Hepatocyte (in vitro differentiated cells): Measurements from ENCODE around the gene ENG. TPM values are rescaled to one million over a fixed set of nuclear protein-coding genes. Genes with fewer than 3 reads are reported as not detected.

ENCODE experiments used
- DNase-seq: peaks from one replicate; pipeline ENCODE4 v3.0.0-alpha.2; 2016; ENCODE audit warnings: low spot score
- H2AFZ ChIP-seq: fragments of 200-600 bp; sonication (generic); 2 replicates; pipeline ENCODE4 v1.6.0; 2016; ENCODE audit warnings: antibody characterized with exemption, mild to moderate bottlenecking
- H3K27ac ChIP-seq: fragments of 200-600 bp; sonication (generic); 2 replicates; pipeline ENCODE4 v1.5.1; 2016; ENCODE audit warnings: mild to moderate bottlenecking
- H3K27me3 ChIP-seq: fragments of 200-600 bp; sonication (generic); 2 replicates; pipeline ENCODE4 v1.6.1; 2016
- H3K36me3 ChIP-seq: fragments of 200-600 bp; sonication (generic); replicated peaks from 2 replicates; pipeline ENCODE4 v1.5.1; 2016; ENCODE audit warnings: low read depth; ENCODE audit not compliant: insufficient read depth
- H3K4me1 ChIP-seq: fragments of 200-600 bp; sonication (generic); 2 replicates; pipeline ENCODE4 v1.5.1; 2016; ENCODE audit warnings: mild to moderate bottlenecking, moderate library complexity; ENCODE audit not compliant: insufficient read depth
- H3K4me2 ChIP-seq: fragments of 200-600 bp; sonication (generic); 2 replicates; pipeline ENCODE4 v1.6.0; 2016
- H3K4me3 ChIP-seq: fragments of 200-600 bp; sonication (generic); 2 replicates; pipeline ENCODE4 v1.5.1; 2016; ENCODE audit warnings: mild to moderate bottlenecking
- H3K79me2 ChIP-seq: fragments of 200-600 bp; sonication (generic); 2 replicates; pipeline ENCODE4 v1.6.0; 2017; ENCODE audit warnings: mild to moderate bottlenecking
- H3K9me2 ChIP-seq: fragments of 200-600 bp; sonication (generic); replicated peaks from 2 replicates; pipeline ENCODE4 v1.6.0; 2017; ENCODE audit warnings: mild to moderate bottlenecking; ENCODE audit not compliant: insufficient read depth
- H3K9me3 ChIP-seq: fragments of 200-600 bp; sonication (generic); 2 replicates; pipeline ENCODE4 v1.5.1; 2016; ENCODE audit warnings: low read depth, mild to moderate bottlenecking
- H4K20me1 ChIP-seq: fragments of 200-600 bp; sonication (generic); 2 replicates; pipeline ENCODE4 v1.6.0; 2016; ENCODE audit warnings: mild to moderate bottlenecking; ENCODE audit not compliant: insufficient read depth, poor library complexity, severe bottlenecking
- EZH2 ChIP-seq: fragments of 200-600 bp; sonication (generic); IDR thresholded peaks from 2 replicates; pipeline ENCODE4 v1.6.1; 2016; ENCODE audit warnings: antibody characterized with exemption, mild to moderate bottlenecking, borderline replicate concordance
- EZH2phosphoT487 ChIP-seq: fragments of 200-600 bp; sonication (generic); IDR thresholded peaks from one replicate; pipeline ENCODE4 v1.6.1; 2018; ENCODE audit warnings: antibody characterized with exemption, mild to moderate bottlenecking, low read depth, moderate library complexity; ENCODE audit not compliant: unreplicated experiment, severe bottlenecking
- WGBS: methylation state at CpG from one replicate; pipeline ENCODE4 v1.1.6; 2016; ENCODE audit warnings: low lambda C conversion rate; ENCODE audit errors: missing lambda C conversion rate; 5-methylcytosine and 5-hydroxymethylcytosine counted together
- polyA plus RNA-seq: library from polyadenylated mRNA; unstranded; fragments of >200 nt; fragmentation: Nextera tagmentation; extraction: Ambion mirVana; gene quantifications from 2 replicates; pipeline ENCODE4 v1.2.1, GENCODE V29; 2016
- total RNA-seq: library from RNA; depleted of rRNA; stranded (reverse); fragments of >200 nt; gene quantifications from 2 replicates; pipeline ENCODE4 v1.2.3, GENCODE V29; 2014
- TF ChIP-seq, protein P1 (sequence below): fragments of 200-600 bp; sonication (generic); IDR thresholded peaks from 2 replicates; pipeline ENCODE4 v1.5.1; 2016; ENCODE audit warnings: antibody characterized with exemption, mild to moderate bottlenecking; ENCODE audit not compliant: poor library complexity

The ENG gene
- total and polyA plus RNA-seq, 2 experiments from 2014 or later, result 6.8 to 21.2 TPM

GRCh38 chr9:127898433-127899127 is 44.1 kb upstream of the ENG start:
- Histone ChIP-seq H2AFZ (peak overlapping the region; percentile 89), H3K36me3 (no peaks in the 10 kb centered on the region), H3K4me1 (peaks cover 34% of the 10 kb centered on the region), H4K20me1 (no peaks in the 10 kb centered on the region), H3K4me2 (peak overlapping the region; percentile 96), H3K9me2 (no peaks in the 10 kb centered on the region), H3K9me3 (no peaks in the 10 kb centered on the region), H3K79me2 (peaks cover 4% of the 10 kb centered on the region), H3K27me3 (no peaks in the 10 kb centered on the region), H3K4me3 (peak overlapping the region; percentile 90), H3K27ac (peak overlapping the region; percentile 87)
- WGBS, result 31% methylated on average over 19 of the region's 32 CpGs
- peak; percentile 63 for DNase-seq
- TF ChIP-seq EZH2 (no peak), EZH2phosphoT487 (no peak)
- TF ChIP-seq, protein P1, sequence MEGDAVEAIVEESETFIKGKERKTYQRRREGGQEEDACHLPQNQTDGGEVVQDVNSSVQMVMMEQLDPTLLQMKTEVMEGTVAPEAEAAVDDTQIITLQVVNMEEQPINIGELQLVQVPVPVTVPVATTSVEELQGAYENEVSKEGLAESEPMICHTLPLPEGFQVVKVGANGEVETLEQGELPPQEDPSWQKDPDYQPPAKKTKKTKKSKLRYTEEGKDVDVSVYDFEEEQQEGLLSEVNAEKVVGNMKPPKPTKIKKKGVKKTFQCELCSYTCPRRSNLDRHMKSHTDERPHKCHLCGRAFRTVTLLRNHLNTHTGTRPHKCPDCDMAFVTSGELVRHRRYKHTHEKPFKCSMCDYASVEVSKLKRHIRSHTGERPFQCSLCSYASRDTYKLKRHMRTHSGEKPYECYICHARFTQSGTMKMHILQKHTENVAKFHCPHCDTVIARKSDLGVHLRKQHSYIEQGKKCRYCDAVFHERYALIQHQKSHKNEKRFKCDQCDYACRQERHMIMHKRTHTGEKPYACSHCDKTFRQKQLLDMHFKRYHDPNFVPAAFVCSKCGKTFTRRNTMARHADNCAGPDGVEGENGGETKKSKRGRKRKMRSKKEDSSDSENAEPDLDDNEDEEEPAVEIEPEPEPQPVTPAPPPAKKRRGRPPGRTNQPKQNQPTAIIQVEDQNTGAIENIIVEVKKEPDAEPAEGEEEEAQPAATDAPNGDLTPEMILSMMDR, result no peak

- 13% methylated on average over 9 of the region's 19 CpGs for WGBS
- Histone ChIP-seq H3K4me2 (peak overlapping the region; percentile 96), H3K27ac (peak overlapping the region; percentile 87), H3K9me2 (no peaks in the 10 kb centered on the region), H3K4me3 (no peak overlapping the region), H3K27me3 (no peaks in the 10 kb centered on the region), H3K79me2 (peaks cover 4% of the 10 kb centered on the region), H3K4me1 (peaks cover 28% of the 10 kb centered on the region), H3K36me3 (no peaks in the 10 kb centered on the region), H4K20me1 (no peaks in the 10 kb centered on the region), H3K9me3 (no peaks in the 10 kb centered on the region), H2AFZ (no peak overlapping the region)
- TF ChIP-seq, protein P1, result no peak
- TF ChIP-seq EZH2phosphoT487 (no peak), EZH2 (no peak)
- DNase-seq, result peak; percentile 91
These were observed 42.8 kb upstream of the ENG start for GRCh38 chr9:127897193-127897692.

DNA sequence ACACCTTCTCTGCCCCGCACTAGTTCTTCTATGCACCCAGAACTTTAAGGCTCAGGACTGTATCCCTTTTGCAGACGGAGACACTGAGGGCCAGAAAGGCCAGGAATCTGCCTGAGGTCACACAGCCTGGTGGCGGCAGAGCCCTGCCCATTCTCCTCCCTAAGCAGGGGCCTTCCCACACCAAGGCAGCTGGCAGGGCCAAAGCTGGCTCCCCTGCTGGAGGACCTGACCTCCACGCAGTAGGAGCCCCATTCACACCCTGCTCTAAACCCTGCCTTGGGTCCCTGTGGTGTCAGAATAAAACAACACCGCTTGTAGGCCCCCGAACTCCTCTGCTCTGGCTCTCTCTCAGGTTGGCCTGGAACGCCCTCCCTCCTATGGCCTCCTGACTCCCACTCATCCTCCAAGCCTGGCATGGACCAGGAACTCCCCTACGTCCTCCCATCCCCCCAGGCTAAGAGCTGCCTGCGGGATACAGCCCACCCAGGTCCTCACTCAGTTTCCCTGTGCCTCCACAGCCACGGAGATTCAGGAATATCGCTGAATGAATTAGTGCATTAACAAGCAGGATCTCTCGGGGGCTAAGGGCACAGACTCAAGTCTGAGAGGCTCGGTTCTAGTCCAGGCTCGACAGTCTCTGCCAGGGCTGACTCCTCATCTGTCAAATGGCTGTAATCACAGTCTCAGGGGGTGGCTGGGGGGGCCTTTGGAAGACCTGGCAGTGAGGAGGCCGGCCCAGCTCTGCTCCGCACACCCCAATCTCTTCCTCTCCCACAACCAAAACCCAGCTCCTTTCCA is 42.1 kb upstream of the ENG start:
- no peak for TF ChIP-seq EZH2
- TF ChIP-seq, protein P1, result no peak
- peaks cover 4% of the 10 kb centered on the region for H3K79me2 ChIP-seq
- H4K20me1 ChIP-seq, result no peaks in the 10 kb centered on the region
- H3K27ac ChIP-seq, result peak overlapping the region; percentile 47
- no peak overlapping the region for H3K4me3 ChIP-seq
- 80% methylated on average over 15 of the region's 16 CpGs for WGBS
- peaks cover 28% of the 10 kb centered on the region for H3K4me1 ChIP-seq
- no peak for DNase-seq
- H3K4me2 ChIP-seq, result peak overlapping the region; percentile 96
- no peaks in the 10 kb centered on the region for H3K36me3 ChIP-seq
- H3K9me2 ChIP-seq, result no peaks in the 10 kb centered on the region
- H3K9me3 ChIP-seq, result no peaks in the 10 kb centered on the region
- H3K27me3 ChIP-seq, result no peaks in the 10 kb centered on the region
- H2AFZ ChIP-seq, result no peak overlapping the region
